SH-SY5Y (cell line): ENCODE measurements around the gene ALLC.

Experiments used
- GATA2 ChIP-seq: IDR thresholded peaks from 2 replicates; pipeline ENCODE4 v1.6.1; 2011; ENCODE audit warnings: mild to moderate bottlenecking, low read depth, low read length
- GATA3 ChIP-seq: IDR thresholded peaks from 2 replicates; pipeline ENCODE4 v1.6.1; 2011; ENCODE audit warnings: low read depth, mild to moderate bottlenecking, low read length, moderate library complexity

- TF ChIP-seq GATA2 (no peak), GATA3 (no peak)
Measured at GRCh38 chr2:3669656-3670055, 11.7 kb downstream of the ALLC start.
